WTC11 (cell line): ENCODE measurements around the gene THAP3. TPM values are rescaled to one million over a fixed set of nuclear protein-coding genes. Genes with fewer than 3 reads are reported as not detected.

Experiments
- ATAC-seq: fragments of 200-7000 bp; cut with Tn5 transposase; 2 replicates; pipeline ENCODE4 v1.10.0; 2021; ENCODE audit warnings: mild to moderate bottlenecking, moderate library complexity
- CTCF ChIA-PET: fragments of 300-600 bp; sonication (Branson Sonifier 250); formaldehyde crosslinking; loops from one replicate; lab custom pipeline; 2021; ENCODE audit warnings: antibody characterized with exemption; lab: Charles Lee
- POLR2A ChIA-PET: fragments of 350-600 bp; sonication (Branson Sonifier 250); formaldehyde crosslinking; loops from one replicate; lab custom pipeline; 2021; ENCODE audit warnings: antibody characterized with exemption; lab: Charles Lee
- DNase-seq: peaks from one replicate; pipeline ENCODE4 v3.0.0; 2021; ENCODE audit warnings: low spot score
- H3K27ac Mint-ChIP-seq: 2 replicates; pipeline ENCODE4 v1.8.0; 2021; ENCODE audit warnings: mixed read lengths
- H3K27me3 Mint-ChIP-seq: 2 replicates; pipeline ENCODE4 v1.8.0; 2021; ENCODE audit warnings: low read depth, mild to moderate bottlenecking, moderate library complexity, mixed read lengths
- H3K36me3 Mint-ChIP-seq: 2 replicates; pipeline ENCODE4 v1.8.0; 2021; ENCODE audit warnings: mixed read lengths
- H3K4me1 Mint-ChIP-seq: 2 replicates; pipeline ENCODE4 v1.8.0; 2022; ENCODE audit warnings: mixed read lengths
- H3K4me3 Mint-ChIP-seq: 2 replicates; pipeline ENCODE4 v1.8.0; 2021; ENCODE audit warnings: mild to moderate bottlenecking, moderate library complexity, mixed read lengths
- H3K9me3 Mint-ChIP-seq: 2 replicates; pipeline ENCODE4 v1.8.0; 2021; ENCODE audit warnings: mixed read lengths
- ARID4B ChIP-seq: sonication (generic); formaldehyde crosslinking; IDR thresholded peaks from 2 replicates; pipeline ENCODE4 v1.8.0; 2023; ENCODE audit warnings: missing genetic modification reagents, mild to moderate bottlenecking, borderline replicate concordance
- ELF4 ChIP-seq: sonication (generic); formaldehyde crosslinking; IDR thresholded peaks from 2 replicates; pipeline ENCODE4 v1.8.1; 2022; ENCODE audit warnings: low read depth, mild to moderate bottlenecking, moderate library complexity, missing genetic modification reagents
- FOXJ3 ChIP-seq: sonication (generic); formaldehyde crosslinking; IDR thresholded peaks from 2 replicates; pipeline ENCODE4 v1.9.0; 2021; ENCODE audit warnings: missing genetic modification reagents, mild to moderate bottlenecking, borderline replicate concordance
- GABPB1 ChIP-seq: sonication (generic); formaldehyde crosslinking; IDR thresholded peaks from 2 replicates; pipeline ENCODE4 v1.8.1; 2023; ENCODE audit warnings: mild to moderate bottlenecking, missing genetic modification reagents
- GRHL2 ChIP-seq: fragments of 250-450 bp; sonication (Bioruptor Pico); IDR thresholded peaks from 2 replicates; pipeline ENCODE4 v1.8.0; 2022; ENCODE audit warnings: mild to moderate bottlenecking, moderate library complexity; ENCODE audit not compliant: insufficient replicate concordance, severe bottlenecking
- HMGA2 ChIP-seq: fragments of 250-450 bp; sonication (Bioruptor Pico); IDR thresholded peaks from 2 replicates; pipeline ENCODE4 v1.4.0; 2021; ENCODE audit warnings: mild to moderate bottlenecking, moderate library complexity
- IRF2 ChIP-seq: sonication (generic); formaldehyde crosslinking; IDR thresholded peaks from 2 replicates; pipeline ENCODE4 v1.8.0; 2022; ENCODE audit warnings: low read depth, missing genetic modification reagents, borderline replicate concordance
- JUN ChIP-seq: sonication (generic); formaldehyde crosslinking; IDR thresholded peaks from 2 replicates; pipeline ENCODE4 v1.8.0; 2023; ENCODE audit warnings: mild to moderate bottlenecking, missing genetic modification reagents
- NFE2L1 ChIP-seq: sonication (generic); formaldehyde crosslinking; IDR thresholded peaks from 2 replicates; pipeline ENCODE4 v1.8.1; 2023; ENCODE audit warnings: missing genetic modification reagents
- NR2C2 ChIP-seq: sonication (generic); formaldehyde crosslinking; IDR thresholded peaks from 2 replicates; pipeline ENCODE4 v1.8.0; 2022; ENCODE audit warnings: mild to moderate bottlenecking, missing genetic modification reagents
- OVOL2 ChIP-seq: fragments of 250-450 bp; sonication (Bioruptor Pico); IDR thresholded peaks from 2 replicates; pipeline ENCODE4 v1.9.0; 2021; ENCODE audit warnings: mild to moderate bottlenecking, borderline replicate concordance
- PRDM15 ChIP-seq: sonication (generic); formaldehyde crosslinking; IDR thresholded peaks from 2 replicates; pipeline ENCODE4 v1.8.0; 2022; ENCODE audit warnings: missing genetic modification reagents
- PRRX2 ChIP-seq: fragments of 250-450 bp; sonication (Bioruptor Pico); IDR thresholded peaks from 2 replicates; pipeline ENCODE4 v1.8.0; 2021; ENCODE audit warnings: mild to moderate bottlenecking
- SMAD3 ChIP-seq: sonication (generic); formaldehyde crosslinking; IDR thresholded peaks from 2 replicates; pipeline ENCODE4 v1.8.0; 2022; ENCODE audit warnings: missing genetic modification reagents, mild to moderate bottlenecking, borderline replicate concordance
- TCF7 ChIP-seq: sonication (generic); formaldehyde crosslinking; IDR thresholded peaks from 2 replicates; pipeline ENCODE4 v1.8.0; 2022; ENCODE audit warnings: mild to moderate bottlenecking, low read depth, missing genetic modification reagents, moderate library complexity
- ZNF219 ChIP-seq: sonication (generic); formaldehyde crosslinking; IDR thresholded peaks from 2 replicates; pipeline ENCODE4 v1.8.0; 2023; ENCODE audit warnings: missing genetic modification reagents, mild to moderate bottlenecking, borderline replicate concordance
- ZNF281 ChIP-seq: sonication (generic); formaldehyde crosslinking; IDR thresholded peaks from 2 replicates; pipeline ENCODE4 v1.8.0; 2023; ENCODE audit warnings: mild to moderate bottlenecking, missing genetic modification reagents
- ZNF423 ChIP-seq: fragments of 250-450 bp; sonication (Bioruptor Pico); IDR thresholded peaks from 2 replicates; pipeline ENCODE4 v2.1.2; 2022; ENCODE audit warnings: mild to moderate bottlenecking, moderate library complexity
- ZNF512 ChIP-seq: sonication (generic); formaldehyde crosslinking; IDR thresholded peaks from 2 replicates; pipeline ENCODE4 v1.8.1; 2022; ENCODE audit warnings: missing genetic modification reagents, borderline replicate concordance
- ZNF671 ChIP-seq: fragments of 250-450 bp; sonication (Bioruptor Pico); IDR thresholded peaks from 2 replicates; pipeline ENCODE4 v1.8.0; 2021; ENCODE audit warnings: mild to moderate bottlenecking
- total RNA-seq: library from RNA; stranded (reverse); gene quantifications from 3 replicates; pipeline ENCODE4 v1.2.3, GENCODE V29; 2021

Gene THAP3
- total RNA-seq, 1 experiment from 2014 or later = 14.8 TPM

- no peak for DNase-seq
- no peak for ATAC-seq
- ChIA-PET POLR2A (no interaction called here), CTCF (no interaction called here)
- H3K4me1 Mint-ChIP-seq = no peaks in the 10 kb centered on the region
- no peaks in the 10 kb centered on the region for H3K27me3 Mint-ChIP-seq
- H3K9me3 Mint-ChIP-seq = no peaks in the 10 kb centered on the region
- TF ChIP-seq FOXJ3 (CRISPR knock-in tag) = no peak
- TF ChIP-seq JUN = no peak
- TF ChIP-seq ELF4 (CRISPR knock-in tag) = no peak
- TF ChIP-seq GABPB1 (CRISPR knock-in tag) = no peak
- TF ChIP-seq ZNF423 (CRISPR knock-in tag) = no peak
- TF ChIP-seq SMAD3 (CRISPR knock-in tag) = no peak
- no peak for TF ChIP-seq ZNF671 (CRISPR knock-in tag)
- TF ChIP-seq ARID4B (CRISPR knock-in tag) = no peak
- no peak for TF ChIP-seq ZNF219 (CRISPR knock-in tag)
- TF ChIP-seq NFE2L1 (CRISPR knock-in tag) = no peak
- TF ChIP-seq PRRX2 (CRISPR knock-in tag) = no peak
- no peak for TF ChIP-seq TCF7
- no peak for TF ChIP-seq GRHL2 (CRISPR knock-in tag)
- TF ChIP-seq IRF2 (CRISPR knock-in tag) = no peak
- TF ChIP-seq ZNF512 (CRISPR knock-in tag) = no peak
- no peak for TF ChIP-seq NR2C2 (CRISPR knock-in tag)
- TF ChIP-seq HMGA2 (CRISPR knock-in tag) = no peak
- no peak for TF ChIP-seq ZNF281
- no peak for TF ChIP-seq OVOL2 (CRISPR knock-in tag)
- TF ChIP-seq PRDM15 (CRISPR knock-in tag) = no peak
- H3K4me3 Mint-ChIP-seq = no peak overlapping the region
- no peak overlapping the region for H3K27ac Mint-ChIP-seq
- H3K36me3 Mint-ChIP-seq = peaks cover 30% of the 10 kb centered on the region
These were observed 31.6 kb upstream of the THAP3 start for GRCh38 chr1:6592865-6593593.
